ENCODE results near the gene DKC1.
"Not testable (repeated sequence)": the region's sequence is repeated elsewhere in the genome, so short reads cannot be mapped to it uniquely, and the experiment has no call there.

Gene DKC1

GRCh38 chrX:154795016-154795415, 32.4 kb downstream of the DKC1 start:
- DNase-seq = no peak

GRCh38 chrX:154797006-154797405, 34.3 kb downstream of the DKC1 start:
- DNase-seq = no peak

- no peak for DNase-seq
Measured at GRCh38 chrX:154799556-154800348, 37.1 kb downstream of the DKC1 start.

DNA sequence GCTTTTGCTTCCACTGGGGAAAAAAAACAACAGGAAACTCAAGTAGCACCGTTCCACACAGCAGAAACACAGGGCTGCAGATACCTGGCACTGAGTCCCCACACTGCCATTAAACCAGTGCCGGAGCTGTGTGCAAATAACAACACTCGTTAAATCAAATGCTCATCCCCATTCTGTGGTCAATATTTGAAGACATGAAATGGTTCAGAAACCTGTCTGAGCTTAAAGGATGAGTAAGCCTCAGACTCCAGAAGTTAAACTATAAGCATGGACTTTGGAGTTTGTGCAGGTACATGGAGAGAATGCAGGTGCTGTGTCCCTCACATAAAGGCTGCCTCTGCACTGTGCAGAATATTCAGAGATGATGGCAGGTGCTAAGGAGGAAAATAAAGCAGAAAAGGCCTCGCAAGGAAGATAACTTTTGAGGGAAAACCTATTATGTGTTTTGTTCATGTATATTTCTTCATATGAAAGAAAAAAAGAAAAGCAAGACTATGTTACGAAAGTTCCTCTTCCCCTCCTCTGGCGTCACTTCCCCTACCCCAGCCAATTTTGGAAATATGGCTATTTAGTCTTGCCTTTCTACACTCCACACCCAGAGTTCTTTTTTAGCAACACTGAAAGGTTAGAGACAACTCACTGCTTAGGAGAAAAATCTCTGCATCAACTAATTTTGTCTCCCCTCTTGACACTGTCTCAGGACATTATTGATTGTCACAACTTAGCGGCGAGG, 38.0 kb downstream of the DKC1 start:
- DNase-seq = no peak

GRCh38 chrX:154802947-154803346, 40.3 kb downstream of the DKC1 start:
- DNase-seq = no peak

DNA sequence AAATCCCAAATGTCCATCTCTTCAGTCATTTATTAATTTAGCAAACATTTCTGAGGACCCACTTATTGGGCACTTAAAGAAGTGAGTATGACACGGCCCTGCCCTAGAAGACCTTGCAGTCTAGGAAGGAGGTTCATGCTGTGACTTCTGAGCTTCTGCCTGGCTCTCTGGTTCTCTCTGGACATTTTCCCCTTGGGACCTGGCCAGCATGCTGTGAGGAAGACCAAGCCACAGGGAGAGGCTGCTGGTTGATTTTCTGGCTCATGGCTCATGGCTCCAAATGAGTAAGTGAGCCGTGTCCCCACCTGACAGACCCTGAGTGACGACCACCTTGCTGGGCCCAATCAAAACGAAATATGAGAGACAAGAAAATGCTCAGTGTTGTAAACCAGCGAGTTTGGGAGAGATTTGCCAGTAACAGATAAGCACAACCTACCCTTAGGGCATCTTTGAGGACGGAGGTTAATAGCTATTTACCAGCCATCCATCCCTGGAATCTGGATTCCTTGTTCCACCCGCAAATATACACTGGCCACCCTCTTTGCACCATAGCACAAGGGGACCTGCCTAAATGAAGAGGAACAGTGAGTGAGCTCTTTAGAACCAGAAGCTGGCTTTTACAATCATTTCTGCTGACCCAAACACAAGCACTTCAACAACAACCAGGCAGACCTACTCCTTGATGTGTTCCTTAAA, 41.7 kb downstream of the DKC1 start:
- DNase-seq = no peak

DNA sequence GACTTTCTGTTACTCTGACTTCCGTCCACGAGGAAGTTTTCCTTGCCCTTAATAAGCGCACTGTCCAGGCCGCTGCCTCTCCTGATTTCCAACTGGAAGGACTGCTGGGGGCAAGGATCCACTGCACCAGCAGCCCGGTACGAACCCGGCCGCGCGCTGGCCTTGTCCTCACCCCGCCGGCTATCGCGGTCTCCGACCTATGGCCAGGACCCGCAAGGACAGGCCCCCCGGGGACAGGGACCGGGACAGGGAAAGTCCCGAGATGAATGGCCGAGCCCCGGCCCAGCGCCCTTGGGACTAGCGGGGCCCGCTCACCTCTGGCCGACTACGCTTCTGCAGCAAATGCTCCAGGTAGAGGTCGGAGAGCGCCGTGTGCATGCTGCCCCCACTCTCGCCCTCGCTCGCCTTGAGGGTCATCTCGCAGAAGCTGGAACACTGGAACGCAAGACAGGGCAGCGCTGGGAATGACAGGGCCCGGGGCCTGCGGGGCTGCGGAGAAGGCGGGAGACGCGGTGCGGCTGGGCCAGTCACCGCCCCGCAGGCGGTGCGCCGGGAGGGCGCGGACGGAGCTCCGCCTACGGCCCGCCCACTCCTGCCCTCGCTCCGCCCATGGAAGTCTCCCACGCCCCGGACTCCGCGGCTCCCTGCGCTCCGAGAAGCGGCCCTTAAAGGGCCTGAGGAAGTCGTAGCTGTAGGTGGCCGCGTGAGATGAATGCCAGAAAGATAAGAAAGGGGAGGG, 42.5 kb downstream of the DKC1 start, which contains the start of gene MPP1:
Gene MPP1, minus strand, starts transcription at position 529 of the 739 bp plus-strand sequence. Its CDS starts 112 bp downstream, at position 417.
- peak; percentile 85 for DNase-seq

GRCh38 chrX:154805696-154806091, 43.0 kb downstream of the DKC1 start:
- DNase-seq = no peak

- DNase-seq = no peak
Measured at GRCh38 chrX:154806837-154807501, 44.3 kb downstream of the DKC1 start.

GRCh38 chrX:154809939-154810665, 47.4 kb downstream of the DKC1 start:
- DNase-seq = no peak

DNA sequence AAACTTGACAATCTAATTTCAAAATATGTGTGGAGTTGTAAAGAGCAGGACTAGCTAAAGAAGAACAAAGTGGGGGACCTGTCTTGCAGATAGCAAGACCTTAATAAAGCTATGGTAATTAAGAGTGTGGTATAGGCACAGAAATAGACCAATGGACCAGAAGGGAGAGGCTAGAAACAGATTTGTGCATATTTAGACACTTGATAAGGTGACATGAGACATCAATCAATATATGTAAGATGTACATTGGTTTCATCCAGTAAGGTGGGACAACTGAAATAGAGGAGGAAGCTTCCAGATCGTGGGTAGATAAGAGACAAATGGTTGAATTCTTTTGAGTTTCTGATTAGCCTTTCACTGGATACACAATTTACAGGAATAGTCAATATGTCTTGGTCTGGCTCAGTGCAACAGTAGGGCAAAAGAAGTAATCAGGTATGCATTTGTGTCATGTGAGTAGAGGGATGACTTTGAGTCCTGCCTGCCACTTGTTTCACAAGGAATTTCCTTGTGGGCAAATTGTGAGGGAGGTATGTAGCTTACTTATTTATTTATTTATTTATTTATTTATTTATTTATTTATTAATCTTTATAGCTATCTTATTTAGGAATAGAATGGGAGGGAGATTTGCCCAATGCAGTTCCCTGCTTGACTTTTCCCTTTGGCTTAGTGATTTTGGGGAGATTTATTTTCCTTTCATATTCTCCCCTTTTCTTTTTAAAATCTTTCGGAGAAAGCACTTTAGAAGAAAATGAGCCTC, 49.9 kb downstream of the DKC1 start:
- DNase-seq = no peak

GRCh38 chrX:154813801-154814200, 51.1 kb downstream of the DKC1 start:
- no peak for DNase-seq

GRCh38 chrX:154815274-154815818, 52.7 kb downstream of the DKC1 start:
- no peak for DNase-seq

DNA sequence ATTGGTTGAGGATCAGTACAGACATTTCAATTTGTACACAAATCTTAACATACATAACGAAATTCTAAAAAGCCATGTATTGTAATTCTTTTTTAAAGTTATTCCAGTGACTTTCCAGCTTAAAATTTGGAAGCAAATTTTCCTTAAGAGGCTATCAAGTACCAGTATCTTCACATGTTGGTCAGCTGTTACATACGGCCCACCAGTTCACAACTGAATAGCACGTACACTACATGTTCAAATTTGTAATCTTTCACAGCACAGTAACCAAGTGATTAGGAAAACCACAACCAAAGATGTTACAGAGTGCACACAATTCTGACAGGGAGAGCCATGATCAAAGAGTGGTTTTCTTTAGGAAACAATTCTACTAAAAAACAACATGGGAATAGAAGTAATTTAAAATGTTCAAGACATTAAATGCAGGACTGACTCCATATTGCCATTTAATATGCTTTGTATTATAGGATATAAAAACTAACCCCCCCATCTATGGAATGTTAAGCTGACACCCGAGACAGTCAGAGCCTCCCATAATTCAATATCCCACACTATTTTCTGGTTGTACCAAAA, 53.7 kb downstream of the DKC1 start:
- DNase-seq = not testable (repeated sequence)

DNA sequence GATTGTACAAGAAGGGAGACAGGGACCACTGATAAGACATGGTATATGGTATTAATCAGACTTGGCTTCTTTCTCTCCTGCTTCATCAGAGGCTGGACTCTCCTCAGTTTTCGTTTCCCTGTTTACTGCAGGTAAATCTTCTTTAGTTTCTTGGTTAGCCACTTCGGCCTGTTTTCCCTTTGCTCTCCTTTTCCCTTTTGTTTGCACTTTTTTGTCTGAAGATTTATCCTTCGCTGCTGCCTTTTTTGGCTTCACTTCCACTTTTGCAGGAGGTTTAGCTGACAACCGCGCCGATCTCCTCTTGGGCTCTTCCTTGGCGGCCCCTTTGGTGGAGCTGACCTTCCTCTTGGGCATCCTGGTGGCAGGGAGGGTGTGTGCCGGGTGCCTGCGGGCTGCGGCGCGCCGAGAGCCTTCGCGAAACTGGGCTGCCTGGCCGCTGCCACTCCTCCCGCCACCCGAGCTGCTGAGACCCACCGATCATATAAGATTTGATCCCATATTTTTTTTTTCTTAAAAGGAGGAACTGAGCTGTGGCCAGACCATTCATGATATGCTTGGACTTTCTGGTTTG, 54.5 kb downstream of the DKC1 start:
- DNase-seq = not testable (repeated sequence)

DNA sequence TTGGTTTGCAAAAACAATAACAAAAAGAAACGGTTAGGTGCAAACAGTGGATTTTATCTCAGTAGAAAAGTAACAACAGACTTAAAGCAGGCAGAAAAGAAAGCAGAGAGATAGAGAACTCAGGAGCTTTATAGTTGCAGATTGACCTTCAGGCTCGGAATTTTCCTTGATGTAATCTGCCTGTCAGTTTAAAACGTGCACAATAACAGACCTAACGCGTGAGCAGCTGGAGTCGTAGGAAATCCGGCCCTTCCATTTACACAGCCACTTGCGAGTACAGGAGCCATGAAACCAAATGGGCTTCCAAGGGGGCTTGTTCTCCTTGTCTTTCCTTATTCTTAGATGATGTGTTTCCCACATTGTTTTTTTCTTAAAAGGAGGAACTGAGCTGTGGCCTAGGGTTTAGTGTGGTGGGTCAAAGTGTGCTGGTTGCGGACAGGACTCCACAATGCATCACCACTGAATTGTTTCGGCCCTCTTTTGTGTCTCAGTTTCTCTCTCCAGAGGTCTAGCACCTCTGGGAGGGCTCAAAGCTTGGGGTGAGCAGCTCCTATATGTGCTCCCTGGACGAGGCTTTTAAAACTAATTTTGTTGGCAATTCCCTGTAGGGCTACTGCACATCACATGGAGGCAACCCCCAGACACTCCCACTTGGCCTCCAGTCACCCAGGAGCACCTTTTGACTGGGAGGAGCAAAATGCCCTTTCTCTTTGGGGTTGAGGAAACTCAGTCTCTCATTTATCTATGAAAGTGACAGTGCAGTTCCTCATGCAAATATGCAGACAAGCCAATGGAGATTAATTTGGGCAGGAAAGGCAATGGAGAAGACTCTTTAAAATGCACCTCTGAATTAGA, 56.5 kb downstream of the DKC1 start:
- no peak for DNase-seq

DNA sequence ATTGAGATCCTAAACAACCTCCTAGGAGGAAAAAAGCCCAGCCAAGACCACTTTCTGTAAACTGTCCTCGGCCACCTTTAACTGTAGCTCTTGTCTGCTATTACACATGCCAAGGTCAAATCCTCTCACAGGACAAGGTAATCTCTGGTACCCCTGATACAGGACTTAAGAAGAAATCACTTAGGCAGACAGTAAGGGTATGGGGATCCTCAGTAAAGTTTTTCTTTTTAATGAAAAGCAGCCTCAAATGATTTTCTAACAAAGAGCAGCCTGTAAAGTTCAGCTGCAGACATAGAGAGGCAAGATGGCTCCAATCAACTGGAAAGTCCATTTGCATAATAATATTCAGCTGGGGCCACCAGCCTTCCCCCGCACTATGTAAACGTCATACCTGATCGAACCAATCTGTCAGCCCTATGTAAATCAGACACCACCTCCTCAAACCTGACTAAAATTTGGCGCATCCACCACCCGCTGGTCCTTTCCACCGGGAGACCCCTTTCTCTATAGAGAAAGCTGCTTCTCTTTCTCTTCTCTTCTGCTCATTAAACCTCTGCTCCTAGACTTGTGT, 57.2 kb downstream of the DKC1 start:
- no peak for DNase-seq

- no peak for DNase-seq
Measured at GRCh38 chrX:154821523-154821922, 58.9 kb downstream of the DKC1 start.
